ENCODE measurements around the gene VWA2.

The VWA2 gene

DNA sequence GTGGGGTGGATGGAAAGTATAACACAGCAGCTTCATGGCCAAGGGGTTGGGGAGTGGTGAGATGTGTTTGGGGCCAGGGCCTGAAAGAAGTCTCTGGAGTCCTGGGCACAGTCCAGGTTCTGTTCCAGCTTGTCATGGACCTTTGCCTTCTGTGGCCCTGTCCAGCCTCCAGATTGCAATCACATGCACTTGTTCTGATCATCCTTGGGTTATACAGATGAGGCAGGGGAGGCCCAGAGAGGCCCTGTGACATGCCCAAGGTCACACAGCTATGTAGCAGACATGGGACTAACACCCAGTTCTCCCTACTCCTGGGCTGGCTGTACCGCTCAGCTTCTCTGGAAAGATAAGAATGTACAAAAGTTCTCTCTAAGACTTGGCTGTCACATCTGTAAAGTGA lies 11.7 kb downstream of the VWA2 start:
- DNase-seq: no peak

DNA sequence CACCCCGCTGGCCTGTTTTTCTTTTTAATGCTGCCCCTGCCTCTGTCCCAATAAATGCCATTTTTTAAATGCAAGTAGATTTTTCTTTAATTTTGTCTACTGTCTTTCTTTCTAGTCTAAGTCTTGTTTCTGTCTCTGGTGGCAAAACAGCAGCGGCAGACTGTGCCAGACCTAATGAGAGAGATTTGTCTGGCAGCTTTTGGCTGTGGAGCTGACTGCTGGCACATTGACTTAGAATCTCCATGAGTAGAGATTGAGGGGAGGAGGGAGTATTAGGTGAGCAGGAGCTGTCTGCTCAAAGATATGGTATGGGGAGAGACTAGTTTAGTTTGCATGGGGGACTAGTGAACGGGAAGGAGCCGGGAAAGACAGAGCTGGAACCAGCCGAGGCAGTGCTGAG lies 13.0 kb downstream of the VWA2 start:
- DNase-seq: no peak

DNA sequence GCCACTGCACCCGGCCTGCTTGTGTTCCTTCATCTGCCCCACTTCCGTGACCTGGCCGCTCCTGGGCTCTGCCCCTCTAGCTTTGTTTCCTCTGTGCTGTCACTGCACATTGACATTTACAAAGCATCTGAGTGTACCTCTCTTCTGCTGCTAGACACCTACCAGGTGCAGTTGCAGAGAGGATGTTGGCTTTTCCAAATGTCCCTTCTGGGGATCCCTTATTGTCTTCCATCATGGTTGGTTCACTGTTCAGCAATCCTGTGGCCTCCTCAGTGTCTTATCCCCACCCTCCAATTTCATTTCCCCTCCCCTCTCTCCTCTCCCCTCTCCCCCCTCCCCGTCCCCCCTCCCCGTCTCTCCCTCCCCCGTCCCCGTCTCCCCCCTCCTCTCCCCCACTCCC lies 13.8 kb downstream of the VWA2 start:
- DNase-seq: no peak

DNA sequence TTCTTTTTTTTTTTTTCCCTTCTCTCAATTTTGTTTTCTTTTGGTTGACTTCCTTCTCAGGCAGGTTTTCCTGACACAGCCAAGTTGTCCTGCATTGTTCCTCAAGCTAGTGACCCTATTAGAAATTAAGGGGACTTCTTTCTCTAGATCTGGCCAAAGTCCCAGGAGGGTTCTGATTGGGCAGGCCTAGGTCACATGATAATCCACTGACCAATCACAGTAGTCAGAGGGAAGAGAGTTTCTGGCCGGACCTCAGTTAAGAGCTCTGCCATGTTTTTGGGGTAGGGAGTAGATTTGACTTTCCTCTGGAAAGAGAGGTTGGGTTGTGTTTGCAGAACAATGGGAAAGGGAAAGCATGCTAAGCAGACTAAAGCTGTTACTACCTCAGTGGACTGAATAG lies 16.2 kb downstream of the VWA2 start:
- DNase-seq: no peak

DNA sequence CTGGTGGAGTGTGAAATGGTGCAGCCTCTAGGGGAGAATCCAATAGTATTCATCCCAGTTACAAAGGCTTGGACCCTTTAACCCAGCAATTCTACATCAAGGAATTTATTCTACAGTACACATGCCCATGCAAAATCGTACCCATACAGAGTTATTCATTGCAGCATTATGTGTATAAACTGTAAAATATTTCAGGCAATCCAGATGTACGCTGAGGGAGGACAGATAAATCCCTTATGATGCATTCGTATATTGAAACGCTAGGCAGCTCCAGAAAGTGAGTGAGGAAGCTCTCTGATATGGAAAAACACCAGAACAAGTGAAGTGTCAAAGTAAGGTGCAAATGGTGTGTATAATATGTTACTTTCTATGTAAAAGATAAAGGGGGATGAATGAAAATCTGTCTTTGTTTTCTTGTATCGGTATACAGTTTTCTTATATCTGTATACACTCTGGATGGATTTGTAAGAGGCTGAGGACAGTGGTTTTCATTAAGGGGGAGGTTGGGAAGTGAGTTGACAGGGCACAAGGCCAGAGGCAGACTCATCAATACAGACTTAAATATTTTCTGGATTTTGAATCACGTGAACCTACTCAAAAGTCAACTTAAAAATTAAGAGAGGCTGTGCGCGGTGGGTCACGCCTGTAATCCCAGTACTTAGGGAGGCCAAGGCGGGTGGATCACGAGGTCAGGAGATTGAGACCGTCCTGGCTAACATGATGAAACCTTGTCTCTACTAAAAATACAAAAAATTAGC lies 17.1 kb downstream of the VWA2 start:
- no peak for DNase-seq

DNA sequence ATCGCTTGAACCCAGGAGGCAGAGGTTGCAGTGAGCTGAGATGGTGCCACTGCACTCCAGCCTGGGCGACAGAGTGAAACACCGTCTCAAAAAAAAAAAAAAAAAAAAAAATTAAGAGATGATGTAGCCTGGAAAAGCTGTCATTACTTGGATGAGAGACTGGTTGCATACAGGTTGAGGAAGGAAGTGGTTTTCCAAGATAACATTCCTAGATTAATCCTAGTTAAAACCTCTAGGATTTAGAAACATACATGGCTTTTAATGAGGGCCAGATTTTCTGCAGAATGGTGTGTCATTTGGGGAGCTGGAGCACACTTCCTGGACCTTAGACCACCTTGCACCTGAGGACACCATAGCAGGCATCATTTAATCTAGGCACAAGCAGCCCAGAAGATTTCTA lies 17.8 kb downstream of the VWA2 start:
- no peak for DNase-seq

DNA sequence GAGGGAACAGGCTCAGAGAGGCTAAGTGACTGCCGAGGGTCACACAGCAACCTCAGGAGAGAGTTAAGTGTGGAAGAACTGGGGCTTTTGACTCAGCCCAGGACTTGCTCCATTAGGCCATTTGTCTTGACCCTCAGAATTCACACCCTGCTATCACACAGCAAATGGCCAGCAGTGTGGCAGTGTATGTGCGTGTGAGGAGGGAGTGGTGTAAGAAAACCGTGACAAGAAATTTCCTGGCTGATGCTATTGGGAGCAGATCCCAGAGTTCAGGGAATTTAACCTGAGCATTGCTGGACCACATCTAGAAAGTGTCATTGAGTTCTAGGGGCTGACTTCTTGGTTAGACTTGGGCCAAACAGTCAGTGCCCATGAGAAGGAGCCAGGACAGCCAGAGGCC lies 18.4 kb downstream of the VWA2 start:
- DNase-seq: no peak

DNA sequence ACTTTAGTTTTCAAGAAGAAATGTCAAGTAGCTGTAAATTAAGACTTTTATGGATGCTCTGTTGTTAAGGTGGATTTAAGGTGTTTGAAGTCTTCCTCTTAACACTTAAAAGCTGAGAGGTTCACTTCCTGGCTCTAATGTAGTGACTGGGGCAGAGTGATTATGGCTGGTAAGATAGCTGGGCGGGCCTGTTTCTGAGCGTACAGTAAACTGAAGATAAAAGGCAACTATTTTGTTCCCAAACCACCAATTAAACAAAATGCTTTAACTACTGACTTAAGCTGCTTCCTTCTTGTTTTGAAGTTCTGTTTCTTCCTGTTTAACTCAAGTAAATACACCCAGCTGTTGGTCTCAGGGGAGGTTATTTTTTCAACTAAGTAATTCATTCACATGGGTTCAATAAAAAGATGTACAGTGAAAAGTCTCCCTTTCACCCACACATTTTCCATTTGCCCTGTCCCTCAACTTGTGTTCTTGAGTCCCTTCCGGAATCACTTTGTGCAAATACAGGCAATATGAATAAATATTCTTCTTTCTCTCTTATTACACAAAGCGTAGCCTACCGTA lies 19.3 kb downstream of the VWA2 start:
- DNase-seq: no peak

DNA sequence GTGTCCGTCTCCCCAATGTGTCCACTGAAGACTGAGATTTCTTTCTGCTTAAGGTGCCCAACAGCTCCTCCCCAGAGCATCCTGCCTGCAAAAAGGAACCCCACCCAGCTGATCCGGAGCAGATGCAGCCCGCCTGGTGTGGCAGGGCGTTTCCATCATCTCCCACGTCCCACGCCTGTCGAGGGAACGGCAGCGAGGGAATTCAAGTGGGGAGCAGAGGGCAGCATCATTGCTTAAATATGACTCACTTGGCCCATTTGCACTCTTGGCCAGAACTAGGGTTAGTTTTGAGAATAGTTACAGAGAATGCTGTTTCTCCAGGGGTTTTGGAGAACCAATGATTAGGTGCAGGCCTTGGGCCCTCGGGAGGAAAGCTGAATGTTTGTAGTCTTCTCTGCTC lies 20.8 kb downstream of the VWA2 start:
- no peak for DNase-seq

DNA sequence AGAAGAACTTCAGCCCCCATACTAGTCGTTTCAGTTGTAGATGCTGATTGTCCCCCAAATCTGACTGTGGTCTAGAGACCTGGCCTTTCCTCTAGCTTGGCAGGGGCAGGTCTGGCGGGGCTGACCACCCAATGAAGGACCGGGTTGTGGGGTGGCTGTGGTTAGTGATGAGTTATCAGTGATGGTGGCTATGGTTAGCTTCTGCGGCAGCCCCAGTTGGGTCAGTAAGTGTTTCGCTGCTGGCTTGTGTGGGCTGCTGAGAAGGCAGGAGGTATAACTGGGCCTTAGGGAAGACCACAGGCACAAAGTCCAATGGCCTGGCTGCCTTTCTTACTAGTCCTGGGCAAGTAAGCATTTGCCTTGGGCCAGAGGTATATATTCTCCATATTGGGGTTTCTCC lies 21.3 kb downstream of the VWA2 start:
- DNase-seq: no peak

DNA sequence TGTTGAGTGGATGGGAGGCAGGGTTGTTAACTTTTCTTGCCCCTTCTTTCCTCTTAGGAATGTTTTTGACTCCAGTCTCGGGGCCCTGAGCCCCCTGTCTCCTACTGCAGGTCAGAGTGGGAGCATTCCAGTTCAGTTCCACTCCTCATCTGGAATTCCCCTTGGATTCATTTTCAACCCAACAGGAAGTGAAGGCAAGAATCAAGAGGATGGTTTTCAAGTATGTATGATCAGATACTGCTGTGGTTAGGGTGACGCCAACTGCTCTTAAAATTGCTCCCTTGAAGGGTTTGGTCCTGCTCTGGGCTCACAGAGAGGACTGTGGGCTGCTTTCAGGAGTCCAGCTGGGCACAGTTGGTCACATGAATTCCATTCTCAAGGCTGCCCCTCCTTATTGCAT lies 22.0 kb downstream of the VWA2 start:
- DNase-seq: no peak

DNA sequence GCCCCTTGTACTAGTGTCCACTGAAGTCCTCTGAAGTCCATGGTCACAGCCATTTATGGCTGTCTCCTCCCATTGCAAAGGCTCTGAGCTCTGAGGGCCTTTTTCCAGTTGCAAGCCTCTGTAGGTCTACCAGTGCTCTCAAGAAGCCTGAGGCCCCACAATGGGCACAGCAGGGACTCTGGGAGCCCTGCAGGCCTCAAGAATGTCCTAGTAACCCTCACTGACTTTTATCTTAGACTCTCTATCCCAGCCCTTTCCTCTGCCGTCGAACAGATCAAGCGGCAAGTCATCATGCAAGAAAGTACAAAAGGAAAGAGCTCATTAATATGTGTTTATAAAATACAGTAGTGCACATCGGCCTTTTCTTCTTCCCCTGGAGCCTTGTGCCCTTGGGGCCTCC lies 23.4 kb downstream of the VWA2 start:
- DNase-seq: no peak

DNA sequence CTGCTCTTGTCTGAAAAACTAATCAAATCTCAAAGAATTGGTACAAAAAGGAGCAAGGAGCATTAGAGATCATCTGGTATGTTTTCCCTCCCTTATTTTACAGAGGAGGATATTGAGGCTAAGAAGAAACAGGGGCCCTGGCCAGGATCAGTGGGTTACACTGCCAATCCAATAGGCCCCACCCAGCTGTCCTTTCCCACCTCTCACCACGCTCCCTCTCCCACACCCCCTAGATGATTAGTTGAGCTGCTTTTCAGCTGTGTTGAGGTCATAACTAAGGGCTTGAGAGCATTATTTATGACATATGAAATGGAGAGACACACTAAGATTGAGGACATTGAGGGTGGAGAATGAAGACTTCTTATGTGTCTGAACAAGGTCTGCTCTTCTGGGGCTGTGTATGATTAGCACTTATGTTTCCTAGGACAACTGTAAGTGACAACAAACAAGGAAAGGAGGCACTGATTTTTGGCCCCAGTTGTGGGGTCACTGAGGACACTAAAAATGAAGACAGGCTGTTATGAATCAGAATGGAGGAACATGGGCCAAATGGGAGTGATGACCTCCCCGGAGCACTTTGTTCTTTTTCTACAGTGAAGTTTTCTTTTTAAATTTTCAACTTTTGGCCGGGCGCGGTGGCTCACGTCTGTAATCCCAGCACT lies 26.5 kb downstream of the VWA2 start:
- DNase-seq: no peak

DNA sequence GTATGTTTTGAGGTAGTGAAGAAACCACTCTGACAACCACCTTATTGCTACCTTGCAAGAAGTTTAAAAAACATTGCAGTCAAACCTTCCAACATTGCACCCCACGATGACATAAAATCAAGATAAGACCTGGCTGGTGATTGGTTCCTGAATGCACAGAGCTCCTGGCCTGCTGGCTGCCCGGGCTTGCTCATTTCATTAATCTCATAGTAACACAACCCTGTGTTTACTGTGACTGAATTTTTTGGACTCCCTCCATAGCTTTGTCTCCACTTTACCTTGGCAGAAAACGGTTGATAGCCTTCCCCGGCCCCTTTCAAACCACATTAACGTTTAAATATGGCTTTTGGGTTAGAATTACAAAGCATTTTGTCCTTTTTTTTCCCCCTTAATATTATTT lies 27.5 kb downstream of the VWA2 start:
- DNase-seq: no peak

DNA sequence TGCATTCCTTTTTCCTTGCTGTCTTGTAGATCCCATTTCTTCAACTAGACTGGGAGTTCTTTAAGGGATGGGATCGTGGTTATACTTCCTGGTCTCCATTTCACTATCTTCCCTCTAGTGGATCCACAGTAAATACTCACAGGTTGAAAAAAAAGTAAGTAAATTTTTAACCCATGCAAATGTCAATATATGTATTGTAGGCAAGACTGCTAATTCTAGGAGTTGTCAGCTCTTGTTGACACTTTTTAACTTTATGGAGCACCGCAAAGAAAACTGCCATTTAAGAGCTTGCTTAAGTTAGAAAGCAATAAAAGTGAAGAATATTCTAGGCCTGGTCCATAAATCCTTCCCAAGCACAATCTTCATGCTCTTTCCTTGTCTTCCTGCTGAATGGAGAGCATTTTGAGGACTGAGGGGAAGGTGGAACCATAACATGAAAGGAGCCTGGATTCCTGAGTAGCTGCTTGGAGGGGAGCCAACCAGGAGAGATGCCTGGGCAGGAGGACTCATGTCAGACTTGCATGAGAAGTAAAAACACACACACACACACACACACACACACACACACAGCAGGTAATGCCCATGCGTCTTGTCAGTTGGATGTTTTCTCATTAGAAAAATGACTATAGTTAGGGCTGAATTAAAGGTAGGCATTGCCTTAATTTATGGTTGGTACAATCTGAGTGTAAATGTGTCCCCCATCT lies 32.2 kb downstream of the VWA2 start:
- no peak for DNase-seq

DNA sequence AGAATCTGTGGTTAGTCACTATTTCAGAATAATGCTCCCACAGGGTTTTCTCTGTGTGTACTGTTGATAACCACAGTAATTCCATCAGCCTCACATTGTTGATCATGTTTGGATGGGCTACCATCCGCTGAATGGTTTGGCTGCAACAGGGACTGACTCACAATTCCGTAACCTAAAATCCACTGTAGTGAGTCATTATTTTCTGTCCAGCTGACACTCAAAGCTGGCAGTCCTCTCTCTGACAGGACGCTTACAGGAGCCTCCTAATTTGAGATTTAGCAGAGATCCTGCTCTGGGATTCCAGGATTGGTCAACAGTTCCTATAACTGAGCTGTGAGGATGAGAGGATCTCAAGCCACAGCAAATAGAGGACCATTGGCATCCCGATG lies 32.7 kb downstream of the VWA2 start:
- no peak for DNase-seq

DNA sequence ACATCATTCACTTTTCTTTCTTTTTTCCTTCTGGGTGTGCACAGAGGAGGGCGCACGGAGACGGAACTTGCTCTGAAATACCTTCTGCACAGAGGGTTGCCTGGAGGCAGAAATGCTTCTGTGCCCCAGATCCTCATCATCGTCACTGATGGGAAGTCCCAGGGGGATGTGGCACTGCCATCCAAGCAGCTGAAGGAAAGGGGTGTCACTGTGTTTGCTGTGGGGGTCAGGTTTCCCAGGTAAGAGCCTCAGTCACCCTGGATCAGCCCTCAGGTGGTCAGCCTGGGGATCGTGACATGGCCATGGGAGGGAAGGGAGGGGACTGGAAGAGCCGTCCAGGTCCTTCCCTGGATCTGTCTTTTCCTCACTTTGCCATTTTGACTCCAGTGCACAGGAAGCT lies 33.6 kb downstream of the VWA2 start:
- no peak for DNase-seq

DNA sequence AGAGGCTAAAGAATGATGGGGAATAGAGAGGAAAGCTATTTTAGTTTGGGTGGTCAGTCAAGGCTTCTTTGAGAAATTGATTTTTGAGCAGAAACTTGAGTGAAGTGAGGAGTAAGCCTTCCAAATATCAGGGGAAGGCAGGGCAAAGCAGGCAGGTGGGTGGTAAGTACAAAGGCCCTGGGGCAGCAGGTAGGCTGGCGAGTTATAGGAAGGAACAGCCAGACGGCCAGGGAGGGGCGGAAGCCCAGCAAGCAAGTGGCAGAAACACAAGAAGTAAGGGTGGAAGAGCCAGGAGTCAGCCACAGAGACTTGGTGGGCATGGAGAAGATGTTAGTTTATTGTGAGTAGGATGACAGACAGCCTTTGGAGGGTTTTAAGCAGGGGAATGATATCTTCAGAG lies 34.9 kb downstream of the VWA2 start:
- DNase-seq: no peak

DNA sequence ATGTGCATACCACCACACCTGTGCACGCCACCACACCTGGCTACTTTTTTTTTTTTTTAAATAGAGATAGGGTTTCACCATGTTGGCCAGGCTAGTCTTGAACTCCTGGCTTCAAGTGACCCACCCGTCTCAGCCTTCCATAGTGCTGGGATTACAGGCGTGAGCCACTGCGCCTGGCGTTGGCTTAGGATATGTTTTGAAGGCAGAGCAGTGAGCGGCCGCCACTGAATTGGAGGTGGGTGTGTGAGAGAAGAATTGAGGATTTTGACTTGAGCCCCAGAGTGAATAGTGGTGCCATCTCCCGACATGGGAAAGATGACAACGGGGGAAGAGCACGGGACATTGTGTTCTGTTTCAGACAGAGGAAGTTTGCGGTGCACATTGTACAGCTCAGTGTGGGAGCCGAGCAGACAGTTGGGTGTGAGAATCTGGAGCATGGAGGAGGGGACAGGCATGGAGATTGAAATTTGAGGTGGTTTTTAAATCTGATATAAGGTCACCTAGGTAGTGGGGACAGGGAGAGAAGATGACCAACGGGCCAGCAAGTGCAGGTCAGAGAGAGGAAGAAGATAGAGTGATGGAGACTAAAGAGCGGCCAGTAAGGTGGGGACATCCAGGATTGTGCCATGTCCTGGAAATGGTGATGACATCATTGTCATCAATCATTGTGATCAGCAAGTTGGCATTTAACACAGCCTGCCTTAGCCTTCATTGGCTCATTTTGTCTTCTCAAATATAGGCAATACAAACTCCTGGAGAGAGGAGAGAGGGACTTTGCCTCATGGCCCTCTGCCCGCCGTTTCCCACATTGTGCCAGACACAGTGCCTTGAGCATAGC lies 35.8 kb downstream of the VWA2 start:
- DNase-seq: no peak

DNA sequence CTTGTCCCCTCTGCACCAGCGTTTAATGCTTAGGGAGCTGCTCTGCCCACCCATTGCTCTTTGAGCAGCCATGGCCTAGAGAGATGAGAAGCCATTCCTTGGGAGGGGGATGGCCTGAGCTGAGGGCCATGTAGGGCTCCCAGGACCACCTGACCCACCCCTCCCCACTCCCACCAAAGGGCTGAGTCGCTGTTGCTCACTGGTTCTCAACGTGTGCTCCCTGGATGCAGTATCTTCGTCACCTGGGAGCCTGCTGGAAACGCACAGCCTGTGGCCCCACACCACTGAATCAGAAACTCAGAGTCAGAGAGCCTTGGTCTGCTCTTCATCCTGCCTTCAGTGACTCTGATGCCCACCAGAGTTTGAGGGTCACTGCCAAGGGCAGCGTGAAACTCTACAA lies 37.0 kb downstream of the VWA2 start:
- no peak for DNase-seq

DNA sequence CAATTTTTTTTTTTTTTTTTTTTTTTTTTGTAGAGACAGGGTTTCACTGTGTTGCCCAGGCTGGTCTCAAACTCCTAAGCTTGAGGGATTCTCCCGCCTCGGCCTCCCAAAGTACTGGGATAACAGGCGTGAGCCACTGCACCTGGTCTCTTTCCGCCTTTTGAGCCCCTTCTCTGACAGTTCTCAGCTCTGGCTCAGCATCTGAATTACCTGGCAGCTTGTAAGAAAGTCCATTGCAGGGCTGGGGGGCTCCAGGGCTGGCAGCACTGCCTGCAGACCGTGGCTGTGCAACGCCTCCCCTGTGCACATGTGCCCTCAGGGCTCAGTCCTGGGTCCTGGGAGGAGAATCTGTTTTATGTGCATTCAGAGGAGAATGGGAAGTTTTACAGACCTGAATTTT lies 37.6 kb downstream of the VWA2 start:
- DNase-seq: no peak

DNA sequence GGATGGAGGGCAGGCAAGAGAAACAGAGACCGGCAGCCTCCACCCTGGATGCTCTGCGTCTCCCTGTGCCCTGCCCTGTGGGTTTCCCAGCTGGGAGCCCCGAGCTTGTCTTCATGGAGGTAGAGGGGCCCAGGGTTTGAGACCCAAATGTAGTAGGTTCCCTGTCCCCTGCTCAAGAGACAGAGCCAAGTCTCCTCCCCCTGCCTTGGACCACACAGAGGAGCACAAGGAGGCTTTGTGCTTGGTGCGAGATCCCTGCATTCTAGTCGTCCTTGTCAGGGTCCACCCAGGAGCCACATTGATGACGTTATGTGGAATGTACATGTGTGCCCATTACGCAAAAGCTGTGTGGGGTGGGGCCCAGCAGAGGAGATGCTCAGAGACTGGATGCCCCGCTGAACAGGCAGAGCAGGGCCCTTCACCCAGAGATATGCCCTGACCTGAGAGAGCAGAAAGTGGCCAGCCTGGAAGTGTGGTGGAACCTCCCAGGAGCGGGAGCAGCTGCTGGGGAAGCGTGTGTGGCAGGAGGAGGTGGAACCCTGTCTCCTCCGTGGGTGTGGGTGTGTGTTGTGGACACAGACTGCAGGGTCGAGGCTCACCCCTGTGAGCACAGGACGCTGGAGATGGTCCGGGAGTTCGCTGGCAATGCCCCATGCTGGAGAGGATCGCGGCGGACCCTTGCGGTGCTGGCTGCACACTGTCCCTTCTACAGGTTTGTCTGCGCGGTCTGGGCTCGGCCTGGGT lies 39.3 kb downstream of the VWA2 start:
- DNase-seq: no peak

DNA sequence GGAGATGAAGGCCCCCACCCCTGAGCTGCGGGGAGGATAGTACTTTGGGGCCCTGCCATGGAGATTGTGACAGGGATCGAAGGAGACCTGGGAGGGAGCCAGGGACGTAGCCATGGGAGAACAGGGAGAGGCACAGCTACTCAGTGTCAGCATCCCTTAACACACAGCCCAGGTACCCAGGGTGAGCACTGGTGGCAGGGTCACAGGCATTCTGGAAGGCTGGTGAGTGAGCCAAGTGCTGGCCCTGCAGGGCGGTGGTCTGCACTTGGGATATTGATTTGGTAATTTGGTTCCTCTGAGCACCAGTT lies 39.8 kb downstream of the VWA2 start:
- DNase-seq: no peak

Measured in bone marrow (tissue), 2 donors.